GM12878 (cell line): ENCODE results near the gene C6orf89. TPM values are rescaled to one million over a fixed set of nuclear protein-coding genes. Genes with fewer than 3 reads are reported as not detected.

Source experiments
- ATAC-seq: fragments of 200-7000 bp; cut with Tn5 transposase; 3 replicates; pipeline ENCODE4 v1.9.1; 2020; ENCODE audit warnings: mild to moderate bottlenecking, moderate library complexity
- BruUV-seq: library from RNA; stranded (reverse); fragments of 400-500 nt; replicated peaks from 2 replicates; lab custom pipeline; 2021; lab: Mats Ljungman, UMichigan
- CTCF ChIA-PET: fragments of 300-600 bp; sonication (Branson Sonifier 250); formaldehyde crosslinking; extraction: SDS; loops from one replicate; lab custom pipeline; 2021; ENCODE audit warnings: inconsistent platforms; lab: Yijun Ruan, JAX
- POLR2A ChIA-PET: fragments of 350-600 bp; formaldehyde crosslinking; extraction: SDS; loops from one replicate; lab custom pipeline; 2021; ENCODE audit warnings: inconsistent platforms; lab: Charles Lee
- RAD21 ChIA-PET: fragments of 300-600 bp; sonication (Branson Sonifier 250); formaldehyde crosslinking; loops from one replicate; lab custom pipeline; 2023; ENCODE audit warnings: antibody characterized with exemption; ENCODE audit not compliant: unreplicated experiment; lab: Charles Lee
- SMC1A ChIA-PET: fragments of 300-600 bp; sonication (Branson Sonifier 250); formaldehyde crosslinking; loops from one replicate; lab custom pipeline; 2023; ENCODE audit not compliant: unreplicated experiment, uncharacterized antibody; lab: Charles Lee
- DNase-seq: peaks from one replicate; pipeline ENCODE4 v3.0.0-alpha.2; 2011; ENCODE audit warnings: low read depth, low spot score
- FAIRE-seq: peaks from 3 replicates; lab custom pipeline; 2011; peaks lifted over from hg19 to GRCh38; lab: Jason Lieb, UNC
- H2AFZ ChIP-seq: 2 replicates; pipeline ENCODE4 v1.6.0; 2011; ENCODE audit warnings: low read depth, low read length, control low read depth; ENCODE audit not compliant: control insufficient read depth
- H3K27ac ChIP-seq: 2 replicates; pipeline ENCODE4 v1.5.1; 2011; ENCODE audit warnings: control low read depth; ENCODE audit not compliant: control insufficient read depth, insufficient read depth
- H3K27me3 ChIP-seq, 2 experiments: replicated peaks in 1 of 2; 2 replicates each; pipeline versions ENCODE4 v1.6.0 to v1.6.1; 2011; ENCODE audit warnings: low read length in 1 of 2; ENCODE audit not compliant: control insufficient read depth in 2 of 2, insufficient read depth in 2 of 2
- H3K36me3 ChIP-seq, 2 experiments: 2 replicates each; pipeline ENCODE4 v1.5.1; 2011; ENCODE audit warnings: low read length in 1 of 2; ENCODE audit not compliant: control insufficient read depth in 2 of 2, insufficient read depth in 2 of 2
- H3K4me1 ChIP-seq: 2 replicates; pipeline ENCODE4 v1.6.1; 2011; ENCODE audit warnings: mild to moderate bottlenecking, low read length, moderate library complexity, mixed read lengths; ENCODE audit not compliant: control insufficient read depth, insufficient read depth
- H3K4me2 ChIP-seq: 2 replicates; pipeline ENCODE4 v1.6.0; 2011; ENCODE audit warnings: control low read depth; ENCODE audit not compliant: control insufficient read depth, insufficient read depth
- H3K4me3 ChIP-seq: fragments of 200-600 bp; sonication (generic); 2 replicates; pipeline ENCODE4 v1.5.1; 2016
- H3K79me2 ChIP-seq: 2 replicates; pipeline ENCODE4 v1.6.0; 2011; ENCODE audit warnings: low read length; ENCODE audit not compliant: control insufficient read depth, insufficient read depth
- H3K9ac ChIP-seq: 2 replicates; pipeline ENCODE4 v1.8.0; 2011; ENCODE audit warnings: low read length, control low read depth, mixed read lengths; ENCODE audit not compliant: control insufficient read depth, insufficient read depth
- H3K9me3 ChIP-seq: replicated peaks from 3 replicates; pipeline ENCODE4 v1.5.1; 2011; ENCODE audit warnings: mild to moderate bottlenecking, low read length; ENCODE audit not compliant: control insufficient read depth, insufficient read depth
- H4K20me1 ChIP-seq: 2 replicates; pipeline ENCODE4 v1.6.0; 2011; ENCODE audit not compliant: control insufficient read depth, insufficient read depth
- BCL11A ChIP-seq: IDR thresholded peaks from 2 replicates; pipeline ENCODE4 v1.6.1; 2011; ENCODE audit warnings: low read depth, low read length
- CHD1 ChIP-seq: IDR thresholded peaks from 2 replicates; pipeline ENCODE4 v1.6.1; 2012; ENCODE audit warnings: low read depth, low read length, improper control_type of control experiment
- CTCF ChIP-seq, 3 experiments: IDR thresholded peaks in 2 of 3; conservative IDR thresholded peaks in 1 of 3; 2 replicates each; pipeline ENCODE4 v1.5.1; 2011; ENCODE audit warnings: low read depth in 3 of 3, low read length in 3 of 3, mild to moderate bottlenecking in 3 of 3, control low read depth in 2 of 3, moderate library complexity in 2 of 3, inconsistent platforms in 1 of 3, mixed read lengths in 1 of 3; ENCODE audit not compliant: control insufficient read depth in 2 of 3, insufficient read depth in 1 of 3; ENCODE audit errors: extremely low read depth in 1 of 3
- HDAC6 ChIP-seq: fragments of 200-600 bp; sonication (generic); IDR thresholded peaks from one replicate; pipeline ENCODE4 v1.8.0; 2017; ENCODE audit warnings: antibody characterized with exemption; ENCODE audit not compliant: unreplicated experiment
- RBBP5 ChIP-seq: fragments of 200-600 bp; sonication (generic); conservative IDR thresholded peaks from 2 replicates; pipeline ENCODE4 v1.6.1; 2016
- USF2 ChIP-seq: IDR thresholded peaks from 2 replicates; pipeline ENCODE4 v1.6.1; 2011; ENCODE audit warnings: low read depth, low read length, improper control_type of control experiment, borderline replicate concordance
- ZNF687 ChIP-seq: fragments of 450-650 bp; IDR thresholded peaks from 2 replicates; pipeline ENCODE4 v1.6.1; 2017; ENCODE audit warnings: mild to moderate bottlenecking, moderate library complexity
- WGBS: methylation state at CpG from one replicate; pipeline ENCODE4 v1.1.6; 2016; ENCODE audit warnings: low lambda C conversion rate; ENCODE audit not compliant: insufficient replicate concordance, insufficient coverage; ENCODE audit errors: missing lambda C conversion rate; 5-methylcytosine and 5-hydroxymethylcytosine counted together
- in situ Hi-C: fragments of 300-500 bp; cut with MboI; formaldehyde crosslinking; loops from 9 replicates; pipeline ENCODE4 v1.14.3; 2018; ENCODE audit warnings: mixed read lengths
- intact Hi-C: fragments of 100-400 bp; cut with micrococcal nuclease; formaldehyde crosslinking; loops from one replicate; pipeline ENCODE4 v1.14.2; 2022; ENCODE audit not compliant: unreplicated experiment
- polyA plus RNA-seq, 11 experiments: library from polyadenylated mRNA; depleted of rRNA in 4 of 11; unstranded in 6 of 11; stranded (reverse) in 5 of 11; fragments of >200 nt; fragmentation: Nextera tagmentation in 4 of 11; fragmentation: Illumina TruSeq in 1 of 11; extraction: Ambion mirVana in 4 of 11; extraction: Trizol in 1 of 11; gene quantifications; 1 replicate in 1 of 11; 2 replicates in 10 of 11; pipeline versions ENCODE4 v1.2.1 to v1.2.3, GENCODE V29; 2011 to 2016; ENCODE audit warnings: inconsistent platforms in 2 of 11, missing spikeins in 2 of 11, low read depth in 1 of 11
- total RNA-seq, 4 experiments: library from RNA; depleted of rRNA in 3 of 4; stranded (reverse); fragments of >200 nt in 3 of 4; fragmentation: Illumina TruSeq in 1 of 4; extraction: Trizol in 1 of 4; gene quantifications; 2 replicates each; pipeline versions ENCODE4 v1.2.1 to v1.2.3, GENCODE V29; 2013 to 2021
- TF ChIP-seq, protein P1 (sequence below): fragments of 450-650 bp; IDR thresholded peaks from 2 replicates; pipeline ENCODE4 v1.6.1; 2017; ENCODE audit warnings: antibody characterized with exemption, mild to moderate bottlenecking, moderate library complexity

Gene C6orf89
- total and polyA plus RNA-seq, 10 of the 15 experiments (the other 5 are each of a cell fraction or from before 2014, with no cell fraction given): 10.8 to 42.7 (median 28.6) TPM

DNA sequence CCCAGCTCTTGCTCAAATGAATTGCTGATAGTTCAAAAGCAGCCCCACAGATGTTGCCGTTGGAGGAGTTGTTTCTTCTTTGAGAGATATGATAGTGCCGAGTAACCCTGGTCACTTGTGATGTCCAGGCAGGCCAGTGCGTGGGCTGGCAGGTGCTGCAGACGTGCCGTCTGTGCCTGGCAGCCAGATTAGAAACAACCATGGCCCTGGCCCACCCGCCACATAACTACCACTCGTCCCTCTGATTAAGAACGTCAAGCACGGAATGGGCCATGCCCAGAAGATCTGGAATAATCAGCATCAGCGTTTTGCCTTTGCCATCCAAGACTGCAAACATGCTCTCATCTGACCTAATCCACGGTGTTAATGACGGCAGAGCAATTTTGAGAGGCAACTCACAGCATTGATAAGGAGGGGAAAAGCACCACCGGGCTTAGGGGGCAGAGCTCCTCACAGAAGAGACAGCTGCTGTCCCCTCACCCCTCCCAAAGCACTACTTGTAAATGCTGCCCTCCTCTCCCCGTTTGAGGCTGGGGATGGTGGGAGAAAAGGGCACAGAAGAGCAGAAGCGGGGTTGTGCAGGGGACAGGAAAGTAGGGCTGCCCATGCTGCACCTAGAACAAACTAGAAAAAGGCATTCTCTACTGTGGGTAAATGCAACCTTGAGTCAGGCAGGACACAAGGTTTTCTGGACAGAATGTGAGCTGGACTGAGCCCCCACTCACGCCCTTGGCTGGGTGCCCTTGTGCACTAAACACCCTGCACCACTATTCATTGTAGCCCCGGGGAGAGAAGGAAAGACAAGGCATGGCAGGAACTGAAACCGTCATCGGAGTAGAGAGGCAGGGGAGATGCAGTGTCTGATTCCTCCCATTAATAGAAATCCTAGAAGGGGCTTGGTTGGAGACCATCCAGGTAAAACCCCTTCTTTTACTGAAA lies 41.3 kb upstream of the C6orf89 start:
- CTCF ChIA-PET: interaction anchor here (0.7 to 2.1 kb wide), 3 partner anchors 9 to 78 kb away, joined by 3 to 5 read pairs (median 4); partner anchors contain the start of gene C6orf89
- 0 out of 2 replicates have a peak, but pooled peaks cover 4% of the 10 kb centered on the region for H3K4me1 ChIP-seq
- H2AFZ ChIP-seq: no peak overlapping the region
- H3K9ac ChIP-seq: no peak overlapping the region
- no peak overlapping the region for H3K4me2 ChIP-seq
- peaks cover 0 to 9% of the 10 kb centered on the region in 2 experiments; a peak in 2 of 4 replicates for H3K27me3 ChIP-seq
- no peak overlapping the region for H3K4me3 ChIP-seq
- BruUV-seq: no TSS peak
- in situ Hi-C loops: no loop called here
- TF ChIP-seq CTCF (IDR thresholded peaks at IDR 0.05 in 2 of 3, conservative IDR thresholded peaks at IDR 0.05 in 1 of 3; ENCODE audit: control insufficient read depth in 2 of 3, extremely low read depth in 1 of 3, insufficient read depth in 1 of 3, low read depth in 3 of 3, low read length in 3 of 3) (no peak), HDAC6 (no peak), CHD1 (no peak), BCL11A (no peak), RBBP5 (no peak), ZNF687 (no peak), USF2 (no peak)
- TF ChIP-seq, protein P1, sequence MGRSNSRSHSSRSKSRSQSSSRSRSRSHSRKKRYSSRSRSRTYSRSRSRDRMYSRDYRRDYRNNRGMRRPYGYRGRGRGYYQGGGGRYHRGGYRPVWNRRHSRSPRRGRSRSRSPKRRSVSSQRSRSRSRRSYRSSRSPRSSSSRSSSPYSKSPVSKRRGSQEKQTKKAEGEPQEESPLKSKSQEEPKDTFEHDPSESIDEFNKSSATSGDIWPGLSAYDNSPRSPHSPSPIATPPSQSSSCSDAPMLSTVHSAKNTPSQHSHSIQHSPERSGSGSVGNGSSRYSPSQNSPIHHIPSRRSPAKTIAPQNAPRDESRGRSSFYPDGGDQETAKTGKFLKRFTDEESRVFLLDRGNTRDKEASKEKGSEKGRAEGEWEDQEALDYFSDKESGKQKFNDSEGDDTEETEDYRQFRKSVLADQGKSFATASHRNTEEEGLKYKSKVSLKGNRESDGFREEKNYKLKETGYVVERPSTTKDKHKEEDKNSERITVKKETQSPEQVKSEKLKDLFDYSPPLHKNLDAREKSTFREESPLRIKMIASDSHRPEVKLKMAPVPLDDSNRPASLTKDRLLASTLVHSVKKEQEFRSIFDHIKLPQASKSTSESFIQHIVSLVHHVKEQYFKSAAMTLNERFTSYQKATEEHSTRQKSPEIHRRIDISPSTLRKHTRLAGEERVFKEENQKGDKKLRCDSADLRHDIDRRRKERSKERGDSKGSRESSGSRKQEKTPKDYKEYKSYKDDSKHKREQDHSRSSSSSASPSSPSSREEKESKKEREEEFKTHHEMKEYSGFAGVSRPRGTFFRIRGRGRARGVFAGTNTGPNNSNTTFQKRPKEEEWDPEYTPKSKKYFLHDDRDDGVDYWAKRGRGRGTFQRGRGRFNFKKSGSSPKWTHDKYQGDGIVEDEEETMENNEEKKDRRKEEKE: no peak
- TF ChIP-seq, all 136 proteins: peak for 0
- ATAC-seq (no peak), DNase-seq (no peak), FAIRE-seq (no peak)
- H3K36me3 ChIP-seq: no peaks in the 10 kb centered on the region
- H3K79me2 ChIP-seq: no peaks in the 10 kb centered on the region
- H3K27ac ChIP-seq: no peak overlapping the region
- no peaks in the 10 kb centered on the region for H3K9me3 ChIP-seq
- intact Hi-C loops: no loop called here
- RAD21 ChIA-PET: no interaction called here
- SMC1A ChIA-PET: no interaction called here
- no peaks in the 10 kb centered on the region for H4K20me1 ChIP-seq
- WGBS: 58% methylated on average over 19 of the region's 19 CpGs
- POLR2A ChIA-PET: no interaction called here
